Inferior parietal cortex (tissue), 1 donor: Measurements from ENCODE around the gene SEMA5B.
A peak's percentile ranks its signal among the peaks of the same experiment; 100 is the strongest.

Source experiments
- DNase-seq: peaks from one replicate; pipeline ENCODE4 v3.0.0-alpha.2; 2016; ENCODE audit errors: extremely low spot score

The SEMA5B gene

GRCh38 chr3:123054931-123055330 lies 27.4 kb upstream of the SEMA5B start:
- no peak for DNase-seq

GRCh38 chr3:123054109-123054778 lies 26.7 kb upstream of the SEMA5B start:
- no peak for DNase-seq

- no peak for DNase-seq
These were observed 25.5 kb upstream of the SEMA5B start for GRCh38 chr3:123053107-123053506.

GRCh38 chr3:123050666-123051065 lies 23.1 kb upstream of the SEMA5B start:
- no peak for DNase-seq

- no peak for DNase-seq
These were observed 21.1 kb upstream of the SEMA5B start for GRCh38 chr3:123048480-123049237.

GRCh38 chr3:123047062-123047319 lies 19.4 kb upstream of the SEMA5B start:
- DNase-seq, result no peak

GRCh38 chr3:123046262-123047061 lies 18.9 kb upstream of the SEMA5B start:
- DNase-seq, result no peak

- DNase-seq, result no peak
These were observed 17.6 kb upstream of the SEMA5B start for GRCh38 chr3:123044981-123045763.

- DNase-seq, result no peak
These were observed 14.8 kb upstream of the SEMA5B start for GRCh38 chr3:123042413-123042812.

GRCh38 chr3:123039178-123039577 lies 11.6 kb upstream of the SEMA5B start:
- no peak for DNase-seq

GRCh38 chr3:123038751-123039150 lies 11.2 kb upstream of the SEMA5B start:
- no peak for DNase-seq

- no peak for DNase-seq
These were observed 9.4 kb upstream of the SEMA5B start for GRCh38 chr3:123037015-123037375.

- DNase-seq, result no peak
These were observed 8.9 kb upstream of the SEMA5B start for GRCh38 chr3:123036352-123037014.

- DNase-seq, result no peak
These were observed 7.4 kb upstream of the SEMA5B start for GRCh38 chr3:123034996-123035395.

GRCh38 chr3:123034120-123034519 lies 6.6 kb upstream of the SEMA5B start:
- DNase-seq, result no peak

GRCh38 chr3:123032057-123032456 lies 4.5 kb upstream of the SEMA5B start:
- no peak for DNase-seq

GRCh38 chr3:123031051-123031450 lies 3.5 kb upstream of the SEMA5B start:
- DNase-seq, result no peak

- DNase-seq, result peak; percentile 80
These were observed 768 bp upstream of the SEMA5B start for GRCh38 chr3:123028233-123028828.

- DNase-seq, result no peak
These were observed 835 bp downstream of the SEMA5B start for GRCh38 chr3:123026565-123027291.
